H1 (cell line): ENCODE data around the gene CNNM2.

Experiments used
- ASH2L ChIP-seq: fragments of 200-600, 300-600 bp; sonication (generic); IDR thresholded peaks from one replicate; pipeline ENCODE4 v1.7.1; 2017; ENCODE audit warnings: low read length
- CHD1 ChIP-seq: IDR thresholded peaks from 2 replicates; pipeline ENCODE4 v1.6.1; 2012; ENCODE audit warnings: low read depth, low read length, improper control_type of control experiment
- CHD2 ChIP-seq: IDR thresholded peaks from 2 replicates; pipeline ENCODE4 v1.6.1; 2012; ENCODE audit warnings: low read length, improper control_type of control experiment
- EP300 ChIP-seq, 2 experiments: IDR thresholded peaks; 1 replicate in 1 of 2; 2 replicates in 1 of 2; pipeline ENCODE4 v1.6.1; 2011 to 2012; ENCODE audit warnings: low read depth in 2 of 2, low read length in 2 of 2, mild to moderate bottlenecking in 2 of 2, borderline replicate concordance in 1 of 2, inconsistent platforms in 1 of 2, moderate library complexity in 1 of 2
- KDM1A ChIP-seq: fragments of 200-600, 300-600 bp; sonication (generic); IDR thresholded peaks from 2 replicates; pipeline ENCODE4 v1.7.1; 2016; ENCODE audit warnings: mild to moderate bottlenecking, low read length, borderline replicate concordance
- MAFK ChIP-seq: IDR thresholded peaks from 2 replicates; pipeline ENCODE4 v1.6.1; 2012; ENCODE audit warnings: low read depth, mild to moderate bottlenecking, improper control_type of control experiment, low read length
- POLR2A ChIP-seq, 2 experiments: IDR thresholded peaks; 1 replicate in 1 of 2; 2 replicates in 1 of 2; pipeline ENCODE4 v1.6.1; 2011; ENCODE audit warnings: low read depth in 2 of 2, low read length in 2 of 2, mild to moderate bottlenecking in 2 of 2; ENCODE audit errors: control extremely low read depth in 1 of 2
- POLR2AphosphoS5 ChIP-seq: IDR thresholded peaks from 2 replicates; pipeline ENCODE4 v1.6.1; 2011; ENCODE audit warnings: low read depth, low read length
- SP1 ChIP-seq: IDR thresholded peaks from 2 replicates; pipeline ENCODE4 v1.6.1; 2011; ENCODE audit warnings: low read depth, low read length
- TF ChIP-seq, protein P1 (sequence below), 3 experiments: IDR thresholded peaks; 1 replicate in 2 of 3; 2 replicates in 1 of 3; pipeline versions ENCODE4 v1.5.1 to v1.6.1; 2011; ENCODE audit warnings: low read length in 3 of 3, mild to moderate bottlenecking in 3 of 3, inconsistent platforms in 2 of 3, low read depth in 1 of 3, moderate library complexity in 1 of 3; ENCODE audit not compliant: insufficient read depth in 1 of 3; ENCODE audit errors: control extremely low read depth in 1 of 3
- TF ChIP-seq, protein P2 (sequence below): IDR thresholded peaks from 2 replicates; pipeline ENCODE4 v1.6.1; 2012; ENCODE audit warnings: inconsistent platforms
- TF ChIP-seq, protein P3 (sequence below): IDR thresholded peaks from 2 replicates; pipeline ENCODE4 v1.6.1; 2011; ENCODE audit warnings: low read depth, mild to moderate bottlenecking, low read length; ENCODE audit not compliant: insufficient read depth
- TF ChIP-seq, protein P4 (sequence below): IDR thresholded peaks from 2 replicates; pipeline ENCODE4 v1.6.1; 2012; ENCODE audit warnings: inconsistent platforms

DNA sequence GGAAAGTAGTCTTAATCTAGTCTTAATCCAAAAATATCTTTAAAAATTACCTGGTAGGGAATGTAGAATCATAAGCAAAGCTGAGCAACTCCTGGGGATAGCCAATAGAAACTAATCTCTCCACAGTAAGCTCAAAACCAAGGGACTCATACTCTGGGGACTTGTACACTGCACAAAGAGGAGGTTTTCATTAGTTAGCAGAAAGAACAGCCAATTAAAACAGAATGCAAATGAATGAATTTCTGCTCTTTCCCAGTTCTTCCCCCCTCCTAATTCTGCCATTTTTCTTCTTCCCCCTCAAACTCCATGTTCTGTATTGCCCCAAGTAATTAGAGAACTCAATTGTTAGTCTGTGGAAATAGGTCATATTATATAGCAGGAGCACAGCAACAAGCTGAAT is 188.4 kb downstream of the CNNM2 start:
- TF ChIP-seq MAFK (no peak), EP300 (IDR thresholded peaks at IDR 0.05; ENCODE audit: borderline replicate concordance in 1 of 2, low read depth in 2 of 2, low read length in 2 of 2) (no peak), KDM1A (no peak), SP1 (no peak), POLR2AphosphoS5 (no peak), CHD1 (no peak), POLR2A (IDR thresholded peaks at IDR 0.05; ENCODE audit: control extremely low read depth in 1 of 2, low read depth in 2 of 2, low read length in 2 of 2) (no peak), ASH2L (no peak), CHD2 (no peak)
- TF ChIP-seq, protein P1, sequence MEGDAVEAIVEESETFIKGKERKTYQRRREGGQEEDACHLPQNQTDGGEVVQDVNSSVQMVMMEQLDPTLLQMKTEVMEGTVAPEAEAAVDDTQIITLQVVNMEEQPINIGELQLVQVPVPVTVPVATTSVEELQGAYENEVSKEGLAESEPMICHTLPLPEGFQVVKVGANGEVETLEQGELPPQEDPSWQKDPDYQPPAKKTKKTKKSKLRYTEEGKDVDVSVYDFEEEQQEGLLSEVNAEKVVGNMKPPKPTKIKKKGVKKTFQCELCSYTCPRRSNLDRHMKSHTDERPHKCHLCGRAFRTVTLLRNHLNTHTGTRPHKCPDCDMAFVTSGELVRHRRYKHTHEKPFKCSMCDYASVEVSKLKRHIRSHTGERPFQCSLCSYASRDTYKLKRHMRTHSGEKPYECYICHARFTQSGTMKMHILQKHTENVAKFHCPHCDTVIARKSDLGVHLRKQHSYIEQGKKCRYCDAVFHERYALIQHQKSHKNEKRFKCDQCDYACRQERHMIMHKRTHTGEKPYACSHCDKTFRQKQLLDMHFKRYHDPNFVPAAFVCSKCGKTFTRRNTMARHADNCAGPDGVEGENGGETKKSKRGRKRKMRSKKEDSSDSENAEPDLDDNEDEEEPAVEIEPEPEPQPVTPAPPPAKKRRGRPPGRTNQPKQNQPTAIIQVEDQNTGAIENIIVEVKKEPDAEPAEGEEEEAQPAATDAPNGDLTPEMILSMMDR (IDR thresholded peaks at IDR 0.05; ENCODE audit: control extremely low read depth in 1 of 3, insufficient read depth in 1 of 3, low read depth in 1 of 3, low read length in 3 of 3): no peak
- TF ChIP-seq, protein P2, sequence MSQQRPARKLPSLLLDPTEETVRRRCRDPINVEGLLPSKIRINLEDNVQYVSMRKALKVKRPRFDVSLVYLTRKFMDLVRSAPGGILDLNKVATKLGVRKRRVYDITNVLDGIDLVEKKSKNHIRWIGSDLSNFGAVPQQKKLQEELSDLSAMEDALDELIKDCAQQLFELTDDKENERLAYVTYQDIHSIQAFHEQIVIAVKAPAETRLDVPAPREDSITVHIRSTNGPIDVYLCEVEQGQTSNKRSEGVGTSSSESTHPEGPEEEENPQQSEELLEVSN: no peak
- TF ChIP-seq, protein P3, sequence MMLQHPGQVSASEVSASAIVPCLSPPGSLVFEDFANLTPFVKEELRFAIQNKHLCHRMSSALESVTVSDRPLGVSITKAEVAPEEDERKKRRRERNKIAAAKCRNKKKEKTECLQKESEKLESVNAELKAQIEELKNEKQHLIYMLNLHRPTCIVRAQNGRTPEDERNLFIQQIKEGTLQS: no peak
- TF ChIP-seq, protein P4, sequence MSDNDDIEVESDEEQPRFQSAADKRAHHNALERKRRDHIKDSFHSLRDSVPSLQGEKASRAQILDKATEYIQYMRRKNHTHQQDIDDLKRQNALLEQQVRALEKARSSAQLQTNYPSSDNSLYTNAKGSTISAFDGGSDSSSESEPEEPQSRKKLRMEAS: no peak
